Fibroblast of lung (primary cell): ENCODE data around the gene AP4B1. TPM values are rescaled to one million over a fixed set of nuclear protein-coding genes. Genes with fewer than 3 reads are reported as not detected.

Source experiments
- DNase-seq, 2 donors: peaks; one replicate each; pipeline versions ENCODE4 v3.0.0 to v3.0.0-alpha.2; 2010; ENCODE audit warnings: low read depth in 2 of 2
- H2AFZ ChIP-seq: 2 replicates; pipeline ENCODE4 v1.5.1; 2012; ENCODE audit warnings: low read length, control low read depth, inconsistent platforms
- H3K27ac ChIP-seq: 2 replicates; pipeline ENCODE4 v1.5.1; 2011; ENCODE audit warnings: low read length, control low read depth; ENCODE audit not compliant: insufficient read depth
- H3K27me3 ChIP-seq: 2 replicates; pipeline ENCODE4 v1.5.1; 2011; ENCODE audit warnings: mild to moderate bottlenecking, low read length; ENCODE audit not compliant: control insufficient read depth, insufficient read depth
- H3K36me3 ChIP-seq: 2 replicates; pipeline ENCODE4 v1.5.1; 2011; ENCODE audit warnings: low read length; ENCODE audit not compliant: control insufficient read depth, insufficient read depth
- H3K4me1 ChIP-seq: 2 replicates; pipeline ENCODE4 v1.5.1; 2011; ENCODE audit warnings: low read length; ENCODE audit not compliant: control insufficient read depth, insufficient read depth; ENCODE audit errors: extremely low read depth
- H3K4me2 ChIP-seq: 2 replicates; pipeline ENCODE4 v1.5.1; 2011; ENCODE audit warnings: low read length, control low read depth; ENCODE audit not compliant: insufficient read depth; ENCODE audit errors: extremely low read depth
- H3K4me3 ChIP-seq, 4 experiments: fragments of 200-600 bp in 1 of 4; sonication (generic) in 1 of 4; replicated peaks in 1 of 4; 2 replicates each; pipeline ENCODE4 v1.5.1; 2011 to 2016; ENCODE audit warnings: low read length in 4 of 4, low read depth in 3 of 4, mild to moderate bottlenecking in 3 of 4, control low read depth in 2 of 4, inconsistent platforms in 1 of 4, mixed read lengths in 1 of 4; ENCODE audit not compliant: insufficient read depth in 1 of 4; ENCODE audit errors: control extremely low read depth in 1 of 4
- H3K79me2 ChIP-seq: 2 replicates; pipeline ENCODE4 v1.5.1; 2012; ENCODE audit warnings: mild to moderate bottlenecking, low read length, inconsistent platforms; ENCODE audit not compliant: control insufficient read depth, insufficient read depth
- H3K9ac ChIP-seq: 2 replicates; pipeline ENCODE4 v1.5.1; 2011; ENCODE audit warnings: mild to moderate bottlenecking, low read length, control low read depth; ENCODE audit not compliant: insufficient read depth
- H3K9me3 ChIP-seq: 2 replicates; pipeline ENCODE4 v1.5.1; 2012; ENCODE audit warnings: low read depth, low read length; ENCODE audit not compliant: control insufficient read depth, insufficient read depth
- H4K20me1 ChIP-seq: 2 replicates; pipeline ENCODE4 v1.5.1; 2011; ENCODE audit warnings: low read length; ENCODE audit not compliant: control insufficient read depth, insufficient read depth; ENCODE audit errors: extremely low read depth
- CTCF ChIP-seq, 2 donors: IDR thresholded peaks in 1 of 2; conservative IDR thresholded peaks in 1 of 2; 1 replicate in 1 of 2; 2 replicates in 1 of 2; pipeline ENCODE4 v1.5.1; 2011 to 2012; ENCODE audit warnings: low read length in 2 of 2, control low read depth in 1 of 2, inconsistent platforms in 1 of 2, low read depth in 1 of 2, mild to moderate bottlenecking in 1 of 2
- EZH2 ChIP-seq: IDR thresholded peaks from 2 replicates; pipeline ENCODE4 v1.5.1; 2012; ENCODE audit warnings: low read length, control low read depth, mild to moderate bottlenecking; ENCODE audit errors: missing control alignments
- polyA plus RNA-seq, 2 donors: library from polyadenylated mRNA; depleted of rRNA in 1 of 2; stranded (reverse) in 1 of 2; unstranded in 1 of 2; fragments of >200 nt; gene quantifications; 2 replicates each; pipeline ENCODE4 v1.2.1, GENCODE V29; 2011 to 2012; ENCODE audit warnings: missing spikeins in 1 of 2
- total RNA-seq: library from RNA; depleted of rRNA; stranded (reverse); fragments of >200 nt; gene quantifications from 2 replicates; pipeline ENCODE4 v1.2.1, GENCODE V29; 2014

Gene AP4B1
- total and polyA plus RNA-seq, 2 donors (not counting 1 experiment from before 2014, with no cell fraction given): 11.7 to 16.8 TPM

DNA sequence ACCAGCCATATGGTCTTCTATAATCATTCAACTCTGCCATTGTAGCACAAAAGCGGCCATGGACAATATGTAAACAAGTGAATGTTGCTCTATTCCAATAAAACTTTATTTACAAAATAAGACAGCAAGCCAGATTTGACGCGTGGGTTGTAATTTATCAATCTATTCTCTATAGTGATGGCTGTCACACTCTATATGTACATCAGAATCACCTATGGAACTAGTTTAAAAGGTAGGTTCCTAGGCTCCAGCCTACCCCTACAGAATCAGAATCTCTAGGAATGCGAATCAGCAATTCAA is 24.9 kb downstream of the AP4B1 start:
- no peak overlapping the region for H3K27ac ChIP-seq
- H3K9me3 ChIP-seq: no peaks in the 10 kb centered on the region
- TF ChIP-seq EZH2 (no peak), CTCF (conservative IDR thresholded peaks at IDR 0.05 in 1 of 2, IDR thresholded peaks at IDR 0.05 in 1 of 2; ENCODE audit: low read depth in 1 of 2, low read length in 2 of 2) (no peak)
- H2AFZ ChIP-seq: no peak overlapping the region
- H4K20me1 ChIP-seq: no peaks in the 10 kb centered on the region
- no peaks in the 10 kb centered on the region for H3K27me3 ChIP-seq
- no peaks in the 10 kb centered on the region for H3K4me1 ChIP-seq
- H3K4me2 ChIP-seq: no peak overlapping the region
- H3K36me3 ChIP-seq: no peaks in the 10 kb centered on the region
- no peaks in the 10 kb centered on the region for H3K79me2 ChIP-seq
- H3K4me3 ChIP-seq: no peak overlapping the region
- H3K9ac ChIP-seq: no peak overlapping the region
- no peak for DNase-seq

DNA sequence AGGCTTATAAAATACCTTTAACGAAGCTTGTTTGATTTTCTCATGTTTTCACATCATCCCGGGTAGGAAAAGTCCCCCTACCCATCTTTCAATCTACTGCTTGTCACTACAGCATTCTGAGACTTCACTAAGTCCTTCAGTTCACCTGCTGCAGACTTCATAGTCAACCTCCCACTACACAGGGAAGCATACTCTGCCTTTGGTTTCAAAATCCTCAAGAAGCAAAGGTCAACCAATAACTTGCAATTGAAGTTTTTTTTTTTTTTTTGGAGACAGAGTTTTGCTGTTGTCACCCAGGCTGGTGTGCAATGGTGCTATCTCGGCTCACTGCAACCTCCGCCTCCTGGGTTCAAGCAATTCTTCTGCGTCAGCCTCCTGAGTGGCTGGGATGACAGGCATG is 28.4 kb downstream of the AP4B1 start:
- DNase-seq: no peak
- no peak overlapping the region for H2AFZ ChIP-seq
- TF ChIP-seq CTCF (conservative IDR thresholded peaks at IDR 0.05 in 1 of 2, IDR thresholded peaks at IDR 0.05 in 1 of 2; ENCODE audit: low read depth in 1 of 2, low read length in 2 of 2) (no peak), EZH2 (no peak)
- peaks cover 2% of the 10 kb centered on the region for H3K4me1 ChIP-seq
- no peaks in the 10 kb centered on the region for H3K27me3 ChIP-seq
- no peak overlapping the region for H3K9ac ChIP-seq
- no peak overlapping the region for H3K4me2 ChIP-seq
- no peaks in the 10 kb centered on the region for H3K9me3 ChIP-seq
- no peaks in the 10 kb centered on the region for H3K79me2 ChIP-seq
- no peaks in the 10 kb centered on the region for H4K20me1 ChIP-seq
- H3K36me3 ChIP-seq: no peaks in the 10 kb centered on the region
- no peak overlapping the region for H3K4me3 ChIP-seq
- H3K27ac ChIP-seq: no peak overlapping the region

- Histone ChIP-seq H3K4me1 (peaks cover 2% of the 10 kb centered on the region), H3K9ac (no peak overlapping the region), H3K79me2 (no peaks in the 10 kb centered on the region), H4K20me1 (no peaks in the 10 kb centered on the region), H3K9me3 (no peaks in the 10 kb centered on the region), H2AFZ (no peak overlapping the region), H3K27ac (no peak overlapping the region), H3K27me3 (no peaks in the 10 kb centered on the region), H3K4me3 (no peak overlapping the region), H3K4me2 (no peak overlapping the region), H3K36me3 (no peaks in the 10 kb centered on the region)
- peak in 1 of 2 donors; percentile 20 for DNase-seq
- TF ChIP-seq EZH2: no peak
- no peak for TF ChIP-seq CTCF (conservative IDR thresholded peaks at IDR 0.05 in 1 of 2, IDR thresholded peaks at IDR 0.05 in 1 of 2; ENCODE audit: low read depth in 1 of 2, low read length in 2 of 2)
Observed at GRCh38 chr1:113875714-113876113, 28.9 kb downstream of the AP4B1 start.
